ENCODE measurements around the gene TRERF1.

TRERF1 gene

DNA sequence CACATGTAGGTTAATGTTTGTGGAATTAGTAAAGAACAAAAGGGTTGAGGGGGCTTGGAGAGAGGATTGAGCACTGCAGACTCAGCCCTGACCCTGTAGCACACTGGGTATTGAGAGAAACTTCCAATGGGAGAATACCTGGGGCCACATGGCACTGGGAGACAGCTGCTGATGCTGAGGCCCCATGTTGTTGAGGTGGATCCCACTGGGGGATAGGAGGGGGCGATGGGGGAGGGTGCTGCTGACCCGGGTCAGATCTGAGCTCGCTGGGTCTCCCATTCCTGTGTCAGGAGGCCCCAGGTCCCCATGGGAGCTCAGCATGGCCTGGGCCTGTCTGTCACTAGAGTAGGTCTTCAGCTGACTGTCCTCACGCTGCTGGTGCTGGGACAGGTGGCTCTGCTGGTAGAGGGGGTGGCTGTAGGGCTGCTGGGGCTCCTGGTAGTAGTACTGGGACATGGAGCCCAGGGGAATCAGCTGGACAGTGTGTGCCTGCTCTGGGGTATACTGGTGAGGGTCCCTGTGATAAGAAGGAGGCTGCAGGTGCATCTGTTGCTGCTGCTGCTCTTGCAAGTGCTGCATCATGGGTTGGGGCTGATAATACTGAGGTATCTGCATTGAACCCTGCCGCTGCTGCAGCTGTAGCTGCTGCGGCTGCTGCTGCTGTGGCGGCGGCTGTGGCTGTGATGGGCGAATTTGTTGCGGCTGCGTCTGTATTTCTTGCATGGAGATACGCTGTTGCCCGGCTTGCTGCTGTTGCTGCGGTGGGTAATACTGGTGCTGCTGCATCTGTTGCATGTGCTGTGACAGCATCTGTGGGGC is 183.5 kb downstream of the TRERF1 start:
- no peak for DNase-seq

DNA sequence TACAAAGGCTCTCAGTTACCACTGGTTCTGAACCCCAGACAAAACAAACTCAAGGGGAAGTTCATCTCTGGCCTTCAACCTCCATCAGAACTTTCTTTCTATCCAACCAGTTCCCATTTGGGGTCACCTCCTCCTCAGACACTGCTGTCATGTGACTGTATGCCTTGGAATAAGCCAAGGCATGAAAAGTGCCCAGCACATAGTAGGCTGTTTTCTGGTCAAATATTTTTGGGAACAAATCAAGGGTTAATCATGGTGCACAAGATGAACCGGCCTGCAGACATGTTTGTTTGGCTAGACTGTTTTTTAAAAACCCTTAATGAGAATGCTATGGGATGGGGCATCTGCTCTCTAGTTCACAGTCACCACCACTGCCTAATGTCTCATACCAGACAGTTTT is 185.2 kb downstream of the TRERF1 start:
- DNase-seq: no peak

DNA sequence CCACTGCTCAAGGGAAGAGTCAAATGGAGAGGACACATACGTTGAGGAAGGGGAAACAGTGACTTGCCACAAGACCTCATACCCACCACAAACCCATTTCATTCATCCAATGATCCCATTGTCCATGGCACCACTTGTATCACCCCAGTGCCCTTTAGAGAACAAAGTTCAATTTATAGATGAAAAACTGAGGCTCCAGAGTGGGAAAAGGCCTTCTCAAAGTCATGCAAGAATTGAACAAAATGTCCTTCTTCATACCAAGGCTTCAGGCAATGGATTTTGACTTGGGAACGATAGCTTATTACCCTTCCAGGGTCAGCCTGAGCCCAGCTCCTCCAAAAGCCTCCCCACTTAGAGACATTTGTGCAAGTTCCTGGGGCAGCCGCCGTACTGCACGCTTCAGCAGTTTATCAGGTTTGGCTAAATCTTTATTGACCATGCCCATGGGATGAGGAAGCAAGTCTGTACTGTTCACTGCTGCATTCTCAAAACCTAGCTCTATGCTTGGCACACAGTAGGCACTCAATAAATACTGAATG is 186.8 kb downstream of the TRERF1 start:
- no peak for DNase-seq

DNA sequence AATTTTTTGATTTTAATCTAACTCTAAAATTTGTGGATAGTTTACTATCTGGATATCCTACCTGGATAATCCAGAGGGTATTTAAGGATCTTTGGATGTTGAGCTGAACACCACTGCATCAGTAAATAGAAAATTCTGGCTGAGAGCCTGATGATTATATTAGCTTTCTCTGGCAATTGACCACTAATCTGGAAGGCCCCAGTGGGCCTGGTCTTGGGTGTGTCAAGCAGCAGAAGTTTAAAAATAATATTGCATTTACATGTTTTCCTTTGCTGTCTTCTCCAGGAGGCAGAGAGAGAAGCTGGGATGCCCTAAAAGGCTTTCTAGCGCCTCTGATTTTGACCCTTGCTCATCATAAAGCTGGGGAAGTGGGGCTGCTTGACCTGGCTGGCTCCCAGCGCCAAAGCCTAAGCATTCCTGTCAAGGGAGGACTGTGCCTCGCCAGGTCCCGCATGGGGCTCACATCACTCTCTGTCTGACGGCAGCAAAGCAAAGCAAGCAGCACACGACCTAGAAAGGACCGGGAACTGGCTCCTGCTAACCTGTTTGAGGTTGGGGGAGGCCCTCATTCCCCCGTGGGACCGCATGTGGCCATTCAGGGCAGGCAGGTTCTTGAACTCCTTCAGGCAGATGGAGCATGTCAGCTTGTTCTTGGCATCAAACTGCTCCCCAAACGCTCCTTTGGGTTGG is 187.4 kb downstream of the TRERF1 start:
- no peak for DNase-seq

DNA sequence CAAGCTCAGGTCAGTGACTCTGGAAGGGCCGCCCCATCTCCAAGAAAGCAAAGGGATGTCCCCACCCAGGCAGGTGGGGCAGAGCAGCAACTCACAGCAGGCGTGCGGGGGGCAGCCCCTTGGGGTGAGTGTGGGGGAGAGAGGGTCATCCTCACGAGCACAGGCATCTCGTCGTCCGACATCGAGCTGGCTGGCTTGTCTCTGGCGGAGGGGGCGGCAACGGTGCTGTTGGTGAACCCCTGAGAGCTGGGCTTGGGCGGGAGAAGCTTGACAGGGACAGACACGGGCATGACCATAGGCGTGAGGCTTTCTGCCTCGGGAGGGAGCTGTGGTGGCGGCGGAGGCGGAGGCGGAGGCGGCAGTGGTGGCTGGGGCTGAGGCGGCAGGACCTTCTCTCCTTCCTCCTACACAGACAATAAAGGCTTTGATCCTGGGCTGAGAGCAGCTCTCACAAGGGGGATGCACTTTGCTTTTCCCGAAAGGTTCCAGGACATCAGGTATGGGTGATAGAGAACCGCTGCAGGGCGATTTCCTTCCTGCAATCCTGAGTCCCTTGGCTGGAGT is 188.5 kb downstream of the TRERF1 start:
- DNase-seq: no peak

DNA sequence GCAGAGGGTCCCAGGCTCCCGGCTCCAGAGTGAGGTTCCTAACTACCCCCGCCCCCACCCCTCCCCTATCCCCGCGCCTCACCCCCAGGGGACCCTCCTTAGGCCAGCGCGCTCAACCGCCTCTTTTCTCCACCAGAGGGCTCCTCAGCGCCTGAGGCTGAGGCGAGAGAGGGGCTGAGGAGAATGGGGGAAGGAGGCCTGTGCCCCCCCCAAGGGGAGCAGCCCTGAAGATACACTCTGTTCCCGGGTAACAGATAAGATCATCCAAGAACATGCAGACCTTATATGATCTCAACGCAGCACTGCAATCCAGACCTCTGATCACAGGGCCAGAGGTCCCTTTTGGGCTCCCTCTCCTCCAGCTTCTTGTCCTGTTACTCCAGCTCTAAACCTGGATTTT is 190.8 kb downstream of the TRERF1 start:
- DNase-seq: peak; percentile 59 to 65

DNA sequence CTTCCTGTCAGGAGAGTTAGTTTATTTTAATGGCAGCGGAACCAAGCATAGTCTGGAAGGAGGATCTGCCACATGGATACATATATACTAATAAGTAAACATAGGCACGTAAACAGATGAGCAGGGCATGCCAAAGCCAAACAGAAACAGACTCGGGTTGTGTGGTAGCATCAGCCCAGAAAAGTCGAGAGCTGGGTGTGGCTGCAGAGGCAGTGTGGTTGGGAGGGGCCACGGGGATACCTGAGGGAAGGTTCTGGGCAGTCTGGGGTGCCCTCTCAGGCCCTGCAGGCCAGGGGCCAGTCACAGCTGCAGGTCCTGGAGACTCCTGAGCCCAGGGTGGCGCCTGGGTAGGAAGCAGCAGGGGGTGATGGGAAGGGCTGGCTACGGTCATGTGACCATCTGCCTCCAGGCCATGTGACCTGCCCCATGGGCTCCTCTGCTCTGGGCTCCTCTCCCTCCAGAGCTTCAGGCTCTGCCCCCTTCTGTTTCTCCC is 191.3 kb downstream of the TRERF1 start:
- peak; percentile 65 to 79 for DNase-seq

GRCh38 chr6:42259841-42260395 is 191.8 kb downstream of the TRERF1 start:
- peak; percentile 7 to 41 for DNase-seq

- DNase-seq: no peak
Measured at GRCh38 chr6:42259286-42259685, 192.4 kb downstream of the TRERF1 start.

GRCh38 chr6:42257614-42258013 is 194.1 kb downstream of the TRERF1 start:
- DNase-seq: no peak

GRCh38 chr6:42257063-42257462 is 194.7 kb downstream of the TRERF1 start:
- DNase-seq: no peak

DNA sequence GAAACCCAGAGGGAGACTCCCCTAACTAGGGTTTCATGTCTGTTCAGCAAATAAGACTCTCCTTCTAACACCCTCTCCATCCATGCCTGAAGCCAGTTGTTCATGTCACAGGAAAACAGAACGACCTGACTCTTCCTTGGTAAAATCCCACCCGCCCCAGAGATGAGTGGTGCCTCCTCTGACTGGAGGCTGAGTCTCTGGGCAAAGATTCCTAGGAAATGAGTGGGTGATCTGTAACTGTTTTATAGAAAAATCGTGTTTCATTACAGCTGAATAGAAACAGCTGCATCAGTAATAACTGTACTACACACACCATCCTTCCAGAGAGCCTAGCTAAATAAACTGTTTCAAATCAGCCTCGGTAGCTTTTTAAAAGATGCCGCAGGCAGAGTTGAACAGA is 196.7 kb downstream of the TRERF1 start:
- no peak for DNase-seq

DNA sequence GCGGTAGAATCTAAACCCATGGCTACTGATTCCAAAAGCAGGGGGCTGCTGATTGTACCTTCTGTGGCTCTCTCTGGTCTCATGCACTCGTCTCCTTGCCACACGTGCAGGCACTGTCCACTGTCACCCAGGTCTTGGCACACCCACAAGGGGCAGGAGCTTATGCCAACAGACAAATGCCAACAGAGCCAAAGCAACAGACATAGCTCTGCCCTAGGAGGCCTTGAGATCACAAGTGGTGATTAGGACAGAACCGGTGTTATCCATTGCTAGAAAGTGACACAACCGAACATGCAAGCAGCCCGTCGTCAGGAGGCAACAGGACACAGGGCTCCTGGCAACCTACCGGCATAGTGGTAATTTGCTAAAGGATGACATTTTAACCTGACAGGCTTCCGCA is 197.2 kb downstream of the TRERF1 start:
- no peak for DNase-seq

- DNase-seq: no peak
Measured at GRCh38 chr6:42251911-42252637, 199.7 kb downstream of the TRERF1 start.

DNA sequence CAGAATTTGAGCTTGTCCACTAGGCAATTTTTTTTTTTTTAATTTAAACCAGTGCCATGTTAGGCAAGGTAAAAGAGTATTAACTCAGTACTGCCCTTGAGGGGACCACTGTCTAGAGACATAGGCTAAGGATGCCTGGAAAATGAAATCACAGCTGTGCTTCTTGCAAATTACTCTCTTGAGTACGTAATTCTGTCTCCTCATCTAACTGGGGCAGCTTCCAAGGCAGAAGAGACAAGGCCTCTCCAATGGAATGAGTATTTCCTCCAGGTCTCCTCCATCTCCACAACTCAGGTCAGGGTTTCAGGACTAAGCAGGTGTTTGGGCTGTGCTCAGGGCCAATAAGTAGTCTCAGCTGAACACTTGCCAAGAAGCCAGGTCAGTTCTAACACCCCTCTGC is 200.2 kb downstream of the TRERF1 start:
- DNase-seq: no peak

GRCh38 chr6:42250274-42250931 is 201.3 kb downstream of the TRERF1 start:
- no peak for DNase-seq

- peak in 1 of 2 experiments; percentile 9 for DNase-seq
Measured at GRCh38 chr6:42249279-42249678, 202.4 kb downstream of the TRERF1 start.

DNA sequence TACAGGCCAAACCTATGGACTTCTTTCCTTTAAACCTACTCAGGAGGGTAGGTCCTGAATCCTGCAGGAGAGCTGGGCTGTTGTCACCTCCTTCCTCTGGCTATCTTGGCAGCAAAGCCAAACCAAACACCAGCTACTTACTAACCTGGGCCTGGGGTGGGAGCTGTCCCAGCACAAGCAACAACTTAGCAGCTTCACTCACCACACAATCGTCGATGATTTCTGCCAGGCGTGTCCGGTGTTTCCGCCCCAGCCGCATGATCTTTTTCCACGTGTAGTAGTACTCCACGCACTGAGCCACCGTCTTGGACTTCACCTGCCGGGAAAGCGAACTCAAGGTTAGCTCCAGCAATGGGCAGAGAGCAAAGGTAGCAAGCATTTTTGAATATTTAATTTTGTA is 208.7 kb downstream of the TRERF1 start:
- DNase-seq: no peak

- no peak for DNase-seq
Measured at GRCh38 chr6:42241915-42242314, 209.8 kb downstream of the TRERF1 start.

DNA sequence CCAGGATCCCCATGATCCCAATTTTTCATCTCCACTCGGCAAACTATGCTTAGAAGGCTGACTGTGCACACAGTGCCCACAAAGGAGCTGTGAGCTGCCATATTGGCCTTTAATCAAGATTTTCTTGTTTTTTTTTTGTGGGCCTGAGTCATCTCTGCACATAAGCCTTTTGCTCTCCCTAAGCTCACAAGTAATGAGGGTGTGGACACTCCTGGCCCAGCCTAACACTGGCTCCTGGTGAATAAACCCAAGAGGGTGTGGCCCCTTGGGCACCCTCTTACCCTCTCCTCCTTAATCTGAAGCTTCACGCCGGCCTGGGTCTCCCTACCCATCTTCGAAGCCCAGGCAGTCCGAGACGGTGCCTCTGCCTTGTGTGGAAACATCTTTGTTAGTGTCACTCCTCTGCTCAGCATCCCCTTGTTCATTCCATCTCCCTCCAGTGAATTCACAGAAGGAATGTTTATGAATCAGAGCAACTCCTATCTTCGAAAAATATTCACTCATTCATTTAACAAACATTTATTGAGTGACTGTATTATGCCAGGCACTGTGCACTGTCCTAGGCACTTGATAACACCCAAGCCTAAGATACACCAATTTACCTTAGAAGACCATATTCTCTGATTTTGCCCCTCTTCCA is 211.9 kb downstream of the TRERF1 start:
- DNase-seq: no peak

- DNase-seq: peak; percentile 62 to 86
Measured at GRCh38 chr6:42239333-42239732, 212.4 kb downstream of the TRERF1 start.

GRCh38 chr6:42237857-42238256 is 213.9 kb downstream of the TRERF1 start:
- DNase-seq: no peak

All from NCI-H524 (cell line).